AG09319 (cell line): ENCODE measurements around the gene ESYT2.
"Not testable (repeated sequence)": the region's sequence is repeated elsewhere in the genome, so short reads cannot be mapped to it uniquely, and the experiment has no call there.

Experiments used
- DNase-seq: peaks from one replicate; pipeline ENCODE4 v3.0.0-alpha.2; 2010; ENCODE audit warnings: low read depth; ENCODE audit errors: extremely low read depth
- TF ChIP-seq, protein P1 (sequence below): IDR thresholded peaks from 2 replicates; pipeline ENCODE4 v1.5.1; 2011; ENCODE audit warnings: low read depth, mild to moderate bottlenecking, inconsistent platforms, low read length, moderate library complexity

Gene ESYT2

DNA sequence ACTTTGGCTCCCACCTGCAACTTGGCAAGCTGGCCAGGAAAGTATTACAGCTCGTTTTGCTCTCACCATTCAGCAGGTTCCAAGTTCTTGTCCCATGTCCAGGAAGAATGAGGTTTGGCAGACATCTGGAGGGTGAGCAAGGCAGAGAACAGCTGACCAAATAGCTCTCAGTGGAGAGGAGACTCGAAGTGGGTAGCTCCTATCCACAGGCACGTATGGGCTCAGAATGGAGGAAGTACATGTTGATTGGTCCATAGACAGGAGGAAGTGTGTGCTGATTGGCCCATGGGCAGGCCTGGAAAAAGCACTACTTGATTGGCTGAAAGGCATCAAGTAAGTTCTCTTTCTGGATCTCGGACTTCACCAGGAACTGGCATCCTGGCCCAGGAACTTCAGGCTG is 121.7 kb downstream of the ESYT2 start:
- TF ChIP-seq, protein P1, sequence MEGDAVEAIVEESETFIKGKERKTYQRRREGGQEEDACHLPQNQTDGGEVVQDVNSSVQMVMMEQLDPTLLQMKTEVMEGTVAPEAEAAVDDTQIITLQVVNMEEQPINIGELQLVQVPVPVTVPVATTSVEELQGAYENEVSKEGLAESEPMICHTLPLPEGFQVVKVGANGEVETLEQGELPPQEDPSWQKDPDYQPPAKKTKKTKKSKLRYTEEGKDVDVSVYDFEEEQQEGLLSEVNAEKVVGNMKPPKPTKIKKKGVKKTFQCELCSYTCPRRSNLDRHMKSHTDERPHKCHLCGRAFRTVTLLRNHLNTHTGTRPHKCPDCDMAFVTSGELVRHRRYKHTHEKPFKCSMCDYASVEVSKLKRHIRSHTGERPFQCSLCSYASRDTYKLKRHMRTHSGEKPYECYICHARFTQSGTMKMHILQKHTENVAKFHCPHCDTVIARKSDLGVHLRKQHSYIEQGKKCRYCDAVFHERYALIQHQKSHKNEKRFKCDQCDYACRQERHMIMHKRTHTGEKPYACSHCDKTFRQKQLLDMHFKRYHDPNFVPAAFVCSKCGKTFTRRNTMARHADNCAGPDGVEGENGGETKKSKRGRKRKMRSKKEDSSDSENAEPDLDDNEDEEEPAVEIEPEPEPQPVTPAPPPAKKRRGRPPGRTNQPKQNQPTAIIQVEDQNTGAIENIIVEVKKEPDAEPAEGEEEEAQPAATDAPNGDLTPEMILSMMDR = no peak
- no peak for DNase-seq

DNA sequence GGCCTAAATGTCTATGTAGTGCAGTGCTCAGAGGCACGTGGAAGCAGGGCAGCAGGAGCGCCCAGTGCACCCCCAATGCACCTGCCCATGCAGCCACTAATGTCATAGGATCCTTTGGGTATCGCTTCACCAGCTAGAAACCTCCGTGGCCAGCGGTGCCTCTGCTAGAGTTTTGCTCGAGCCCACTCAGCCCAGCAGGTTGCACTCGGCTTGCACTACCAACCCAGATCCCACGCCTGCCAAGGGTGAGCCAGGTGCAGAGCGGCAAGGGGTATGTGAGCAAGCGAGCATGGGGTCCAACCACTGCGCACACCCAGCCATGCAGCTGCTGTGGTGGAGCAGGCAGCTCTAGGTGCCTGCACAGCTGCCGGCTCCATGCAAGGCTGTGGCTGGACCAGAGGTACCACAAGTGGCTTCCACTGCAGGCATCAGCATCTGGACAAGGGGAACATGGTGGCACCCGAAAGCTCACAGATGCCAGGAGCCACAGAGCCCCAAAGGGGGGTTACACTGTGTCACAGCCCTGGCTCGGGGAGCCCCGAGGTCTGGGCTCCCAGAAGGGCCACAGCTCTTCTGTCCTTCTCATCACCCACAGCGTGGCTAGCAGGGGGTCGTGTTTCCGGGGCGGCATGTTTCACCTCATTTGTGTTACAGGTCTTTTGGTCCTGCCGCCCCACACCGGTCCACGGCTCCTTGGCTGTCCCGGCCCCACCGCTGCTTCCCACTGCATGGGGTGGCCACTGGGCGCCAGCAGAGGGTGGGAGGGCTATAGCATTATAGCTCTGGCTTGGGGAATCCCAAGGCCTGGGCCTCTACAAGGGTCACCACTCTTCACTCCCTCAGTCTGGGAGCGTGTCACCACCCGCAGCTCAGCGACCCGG is 122.4 kb downstream of the ESYT2 start:
- TF ChIP-seq, protein P1 = no peak
- DNase-seq = no peak

DNA sequence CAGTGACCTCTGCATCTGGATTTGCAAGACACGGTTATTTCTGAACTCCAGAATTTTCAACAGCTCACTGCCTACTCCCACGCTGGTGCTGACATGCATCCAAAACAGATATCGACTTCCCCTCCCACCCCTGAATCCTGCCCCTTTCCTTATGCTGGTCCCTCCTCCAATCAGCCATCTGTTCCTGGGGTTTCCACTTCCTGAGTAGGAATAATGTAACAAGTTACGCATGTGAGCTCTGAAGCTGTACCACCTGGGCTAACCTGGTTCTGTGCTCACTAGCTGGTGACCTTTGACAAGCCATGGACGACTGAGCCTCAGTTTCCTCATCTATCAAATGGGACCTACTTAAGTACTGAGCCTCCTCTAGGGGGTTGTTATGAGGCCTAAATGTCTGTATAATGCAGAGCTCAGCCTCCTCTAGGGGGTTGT is 123.0 kb downstream of the ESYT2 start:
- no peak for DNase-seq
- TF ChIP-seq, protein P1 = no peak

DNA sequence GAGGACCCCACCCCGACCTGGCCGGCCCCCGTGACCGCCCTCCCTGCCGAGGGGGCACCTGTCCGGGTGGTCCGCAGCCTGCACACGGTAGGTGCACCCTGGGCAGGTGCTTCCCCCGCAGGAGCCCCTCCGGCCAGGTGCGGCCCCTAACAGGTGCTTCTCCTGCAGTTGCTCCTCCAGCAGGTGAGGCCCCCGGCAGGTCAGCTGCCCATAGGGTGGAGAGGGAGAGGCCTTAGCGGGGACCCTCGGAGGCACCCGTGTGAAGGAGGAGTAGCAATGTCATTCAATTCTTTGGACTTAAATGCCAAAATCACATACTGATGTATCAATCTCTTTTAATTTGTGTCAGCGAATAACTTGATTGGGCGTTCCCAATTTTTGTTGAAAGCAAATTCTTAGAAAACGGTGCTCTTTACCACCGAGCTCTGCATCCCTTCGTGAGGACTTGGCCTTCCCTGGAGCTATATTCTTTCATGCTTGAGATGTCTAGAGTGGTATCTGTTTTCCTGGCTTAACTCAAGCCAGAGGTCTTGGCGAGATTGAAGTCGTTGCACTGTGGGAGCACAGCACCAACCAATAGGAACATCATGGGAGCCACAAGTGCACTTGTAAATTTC is 124.0 kb downstream of the ESYT2 start:
- DNase-seq = no peak
- TF ChIP-seq, protein P1 = no peak

DNA sequence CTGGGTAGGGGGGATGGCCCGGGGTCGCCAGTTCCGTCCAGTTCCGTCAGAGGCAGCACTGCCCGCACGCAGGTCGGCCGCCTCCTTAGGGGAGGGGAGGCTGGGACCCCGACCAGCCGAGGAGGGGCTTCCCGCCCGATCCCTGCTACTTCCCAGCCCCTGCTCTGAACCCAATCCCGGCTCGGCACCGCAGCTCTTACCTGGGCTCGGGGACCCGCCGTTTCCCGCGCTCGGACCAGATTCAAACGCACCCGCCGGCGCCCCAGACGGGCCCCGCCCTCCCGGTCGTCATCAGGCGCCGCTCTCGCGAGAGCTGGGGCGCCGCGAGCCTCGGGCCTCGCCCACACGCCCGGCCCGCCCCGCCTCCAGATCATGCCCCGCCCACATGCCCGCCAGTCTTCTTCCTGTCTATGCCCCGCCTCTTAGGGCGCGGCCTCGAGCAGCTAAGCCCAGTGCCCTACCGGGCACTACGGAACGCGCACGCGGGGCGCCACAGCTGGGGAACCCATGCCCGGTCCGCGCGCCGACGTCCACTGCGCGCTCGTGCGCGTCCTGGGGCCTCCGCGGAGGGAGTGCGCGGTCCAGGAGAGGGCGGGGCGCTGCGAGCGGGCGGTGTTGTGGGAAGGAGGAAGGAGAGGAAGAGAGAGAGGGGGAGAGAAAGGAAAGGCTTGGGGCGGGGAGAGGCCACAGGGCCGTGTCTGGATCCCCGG is 124.6 kb downstream of the ESYT2 start, which contains the start of gene NCAPG2:
Gene NCAPG2 (minus strand): TSS at position 281 of the 710 bp plus-strand sequence. CDS start 2,905 bp downstream, outside the sequence.
- peak; percentile 97 for DNase-seq
- TF ChIP-seq, protein P1 = no peak

DNA sequence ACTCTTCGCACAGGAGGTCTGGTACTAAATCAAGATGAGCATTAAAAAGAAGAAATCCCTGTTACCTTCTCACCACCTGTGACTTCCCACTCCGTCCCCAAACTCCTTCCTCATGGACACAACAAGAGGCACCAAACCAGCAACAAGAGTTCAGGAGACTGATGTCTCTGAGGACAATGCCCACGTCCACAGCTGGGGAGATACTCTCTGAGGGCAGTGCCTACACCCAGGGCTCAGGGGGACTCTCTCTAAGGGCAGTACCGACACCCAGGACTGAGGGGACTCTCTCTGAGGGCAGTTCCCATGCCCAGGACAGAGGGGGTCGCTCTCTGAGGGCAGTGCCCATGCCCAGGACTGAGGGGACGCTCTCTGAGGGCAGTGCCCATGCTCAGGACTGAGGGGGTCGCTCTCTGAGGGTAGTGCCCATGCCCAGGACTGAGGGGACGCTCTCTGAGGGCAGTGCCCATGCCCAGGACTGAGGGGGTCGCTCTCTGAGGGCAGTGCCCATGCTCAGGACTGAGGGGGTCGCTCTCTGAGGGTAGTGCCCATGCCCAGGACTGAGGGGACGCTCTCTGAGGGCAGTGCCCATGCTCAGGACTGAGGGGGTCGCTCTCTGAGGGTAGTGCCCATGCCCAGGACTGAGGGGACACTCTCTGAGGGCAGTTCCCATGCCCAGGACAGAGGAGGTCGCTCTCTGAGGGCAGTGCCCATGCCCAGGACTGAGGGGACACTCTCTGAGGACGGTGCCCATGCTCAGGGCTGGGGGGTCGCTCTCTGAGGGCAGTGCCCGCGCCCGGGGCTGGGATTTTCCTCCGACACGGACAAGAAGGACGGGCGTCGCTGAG is 125.4 kb downstream of the ESYT2 start:
- not testable (repeated sequence) for DNase-seq

DNA sequence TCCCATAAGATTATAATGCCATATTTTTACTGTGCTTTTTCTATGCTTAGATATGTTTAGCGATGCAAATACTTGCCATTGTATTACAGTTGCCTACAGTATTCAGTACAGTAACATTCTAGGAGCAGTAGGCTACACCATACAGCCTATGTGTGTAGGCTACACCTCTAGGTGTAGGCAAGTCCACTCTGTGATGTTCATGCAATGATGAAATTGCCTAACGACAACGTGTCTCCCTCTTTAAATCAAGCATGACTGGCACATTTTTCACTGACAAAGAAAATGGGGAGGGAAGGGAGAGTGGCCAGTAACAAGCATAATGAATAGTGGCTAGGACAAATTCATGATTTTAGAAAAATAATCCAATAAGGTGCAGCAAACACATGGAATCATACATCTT is 126.4 kb downstream of the ESYT2 start:
- no peak for DNase-seq
- TF ChIP-seq, protein P1 = no peak
